SKM-1 treated with dmso at 0.1 percent for 144 hours (cell line): ENCODE results near the gene SIT1.
A peak's percentile ranks its signal among the peaks of the same experiment; 100 is the strongest.
"Not testable (repeated sequence)": the region's sequence is repeated elsewhere in the genome, so short reads cannot be mapped to it uniquely, and the experiment has no call there.

ENCODE experiments used
- DNase-seq: peaks from one replicate; lab custom pipeline; 2025; ENCODE audit not compliant: unreplicated experiment; lab: John Stamatoyannopoulos, UW

SIT1 gene

GRCh38 chr9:35660966-35661415 is 10.3 kb upstream of the SIT1 start:
- no peak for DNase-seq

- DNase-seq: no peak
Observed at GRCh38 chr9:35659340-35659739, 8.6 kb upstream of the SIT1 start.

GRCh38 chr9:35658968-35659220 is 8.2 kb upstream of the SIT1 start:
- DNase-seq: no peak

GRCh38 chr9:35658137-35658967 is 7.6 kb upstream of the SIT1 start, which contains the start of gene CCDC107:
TSS of gene CCDC107 (plus strand) at chr9:35658292. CDS start at chr9:35658380, 88 bp downstream.
- DNase-seq: peak; percentile 68

- DNase-seq: peak; percentile 97
Observed at GRCh38 chr9:35657546-35658136, 6.9 kb upstream of the SIT1 start, which contains the start of gene RMRP. TSS of gene RMRP (minus strand) at chr9:35658019.

GRCh38 chr9:35656831-35657545 is 6.3 kb upstream of the SIT1 start:
- no peak for DNase-seq

GRCh38 chr9:35656348-35656747 is 5.6 kb upstream of the SIT1 start:
- no peak for DNase-seq

GRCh38 chr9:35653611-35654010 is 2.9 kb upstream of the SIT1 start:
- no peak for DNase-seq

GRCh38 chr9:35652829-35653209 is 2.1 kb upstream of the SIT1 start:
- DNase-seq: no peak

- DNase-seq: no peak
Observed at GRCh38 chr9:35651956-35652828, 1.5 kb upstream of the SIT1 start.

GRCh38 chr9:35649431-35650340 is 1.0 kb downstream of the SIT1 start:
- DNase-seq: peak; percentile 24

- peak; percentile 78 for DNase-seq
Observed at GRCh38 chr9:35646533-35647265, 4.0 kb downstream of the SIT1 start.

- DNase-seq: no peak
Observed at GRCh38 chr9:35646153-35646532, 4.6 kb downstream of the SIT1 start.

- not testable (repeated sequence) for DNase-seq
Observed at GRCh38 chr9:35645736-35646135, 5.0 kb downstream of the SIT1 start.

GRCh38 chr9:35643046-35643445 is 7.7 kb downstream of the SIT1 start:
- DNase-seq: no peak

GRCh38 chr9:35641478-35641877 is 9.3 kb downstream of the SIT1 start:
- not testable (repeated sequence) for DNase-seq

- not testable (repeated sequence) for DNase-seq
Observed at GRCh38 chr9:35640431-35640830, 10.3 kb downstream of the SIT1 start.

GRCh38 chr9:35639631-35640030 is 11.1 kb downstream of the SIT1 start:
- no peak for DNase-seq

- DNase-seq: not testable (repeated sequence)
Observed at GRCh38 chr9:35639225-35639624, 11.5 kb downstream of the SIT1 start.
